HG03432 (cell line): ENCODE results near the gene SYNDIG1L.

Experiments
- ATAC-seq: cut with Tn5 transposase; IDR thresholded peaks from one replicate; pipeline ENCODE4 v1.9.1; 2021; ENCODE audit warnings: mild to moderate bottlenecking, moderate library complexity; ENCODE audit not compliant: unreplicated experiment

SYNDIG1L gene

GRCh38 chr14:74429991-74430390, 4.0 kb upstream of the SYNDIG1L start:
- no peak for ATAC-seq

- ATAC-seq = no peak
Observed at GRCh38 chr14:74429221-74429691, 3.2 kb upstream of the SYNDIG1L start.

- no peak for ATAC-seq
Observed at GRCh38 chr14:74427651-74428050, 1.6 kb upstream of the SYNDIG1L start.

GRCh38 chr14:74425525-74426201, 347 bp downstream of the SYNDIG1L start:
- ATAC-seq = no peak

- ATAC-seq = no peak
Observed at GRCh38 chr14:74424606-74425005, 1.4 kb downstream of the SYNDIG1L start.

GRCh38 chr14:74423246-74423645, 2.8 kb downstream of the SYNDIG1L start:
- ATAC-seq = no peak

- ATAC-seq = no peak
Observed at GRCh38 chr14:74421981-74422380, 4.0 kb downstream of the SYNDIG1L start.

GRCh38 chr14:74419086-74419485, 6.9 kb downstream of the SYNDIG1L start:
- no peak for ATAC-seq

GRCh38 chr14:74418031-74418430, 8.0 kb downstream of the SYNDIG1L start:
- no peak for ATAC-seq

GRCh38 chr14:74417611-74418010, 8.4 kb downstream of the SYNDIG1L start:
- ATAC-seq = no peak

GRCh38 chr14:74417201-74417600, 8.8 kb downstream of the SYNDIG1L start:
- no peak for ATAC-seq

- no peak for ATAC-seq
Observed at GRCh38 chr14:74415115-74415437, 10.9 kb downstream of the SYNDIG1L start.

- ATAC-seq = no peak
Observed at GRCh38 chr14:74414403-74415114, 11.5 kb downstream of the SYNDIG1L start.

- no peak for ATAC-seq
Observed at GRCh38 chr14:74413627-74414026, 12.4 kb downstream of the SYNDIG1L start.

- ATAC-seq = no peak
Observed at GRCh38 chr14:74412753-74413152, 13.3 kb downstream of the SYNDIG1L start.

- ATAC-seq = no peak
Observed at GRCh38 chr14:74411671-74412070, 14.3 kb downstream of the SYNDIG1L start.

GRCh38 chr14:74409441-74409840, 16.6 kb downstream of the SYNDIG1L start:
- ATAC-seq = no peak

- ATAC-seq = no peak
Observed at GRCh38 chr14:74408870-74409269, 17.1 kb downstream of the SYNDIG1L start.

- no peak for ATAC-seq
Observed at GRCh38 chr14:74407801-74408154, 18.2 kb downstream of the SYNDIG1L start.

- no peak for ATAC-seq
Observed at GRCh38 chr14:74407021-74407800, 18.8 kb downstream of the SYNDIG1L start.

GRCh38 chr14:74405663-74406062, 20.3 kb downstream of the SYNDIG1L start:
- no peak for ATAC-seq

- no peak for ATAC-seq
Observed at GRCh38 chr14:74404435-74404834, 21.6 kb downstream of the SYNDIG1L start.
